HepG2 (cell line): ENCODE measurements around the gene CRLF3. TPM values are rescaled to one million over a fixed set of nuclear protein-coding genes. Genes with fewer than 3 reads are reported as not detected.

ENCODE experiments used
- ATAC-seq: fragments of 200-7000 bp; cut with Tn5 transposase; 3 replicates; pipeline ENCODE4 v1.9.1; 2020; ENCODE audit warnings: mild to moderate bottlenecking, moderate library complexity
- BruUV-seq: library from RNA; stranded (reverse); fragments of 400-500 nt; replicated peaks from 2 replicates; lab custom pipeline; 2021; lab: Mats Ljungman, UMichigan
- CTCF ChIA-PET: fragments of 300-600 bp; formaldehyde crosslinking; extraction: SDS; loops from one replicate; lab custom pipeline; 2021; ENCODE audit warnings: low total read pairs, inconsistent platforms, low intra/inter-chr PET ratio; lab: Yijun Ruan, JAX
- POLR2A ChIA-PET: fragments of 350-600 bp; sonication (Branson Sonifier 250); formaldehyde crosslinking; loops from one replicate; lab custom pipeline; 2020; ENCODE audit warnings: antibody characterized with exemption, inconsistent platforms; lab: Yijun Ruan, JAX
- DNase-seq: peaks from one replicate; pipeline ENCODE4 v3.0.0-alpha.2; 2015; ENCODE audit warnings: low spot score
- FAIRE-seq: peaks from 3 replicates; lab custom pipeline; 2011; peaks lifted over from hg19 to GRCh38; lab: Jason Lieb, UNC
- H2AFZ ChIP-seq: one replicate; pipeline ENCODE4 v1.6.1; 2011; ENCODE audit warnings: low read length, inconsistent platforms
- H3K27ac ChIP-seq: fragments of 300-600 bp; 3 replicates; pipeline ENCODE4 v1.8.0; 2011; ENCODE audit warnings: mixed run types, mild to moderate bottlenecking, mixed read lengths, low read length, inconsistent platforms; ENCODE audit not compliant: insufficient read depth; ENCODE audit errors: extremely low read length
- H3K27me3 ChIP-seq, 2 experiments: fragments of 200-600 bp in 1 of 2; 2 replicates in 1 of 2; 3 replicates in 1 of 2; pipeline versions ENCODE4 v1.6.0 to v1.8.0; 2011; ENCODE audit warnings: low read length in 2 of 2, mild to moderate bottlenecking in 2 of 2, moderate library complexity in 2 of 2, inconsistent platforms in 1 of 2; ENCODE audit not compliant: insufficient read depth in 2 of 2, control insufficient read depth in 1 of 2
- H3K36me3 ChIP-seq, 2 experiments: fragments of 200-600 bp in 1 of 2; replicated peaks in 1 of 2; 2 replicates in 1 of 2; 3 replicates in 1 of 2; pipeline versions ENCODE4 v1.5.1 to v1.8.0; 2011; ENCODE audit warnings: low read length in 2 of 2, inconsistent platforms in 1 of 2; ENCODE audit not compliant: insufficient read depth in 2 of 2, control insufficient read depth in 1 of 2
- H3K4me1 ChIP-seq: 2 replicates; pipeline ENCODE4 v1.5.1; 2012; ENCODE audit warnings: low read length, inconsistent platforms; ENCODE audit not compliant: insufficient read depth
- H3K4me2 ChIP-seq: 2 replicates; pipeline ENCODE4 v1.6.0; 2011; ENCODE audit warnings: low read depth, low read length, inconsistent platforms
- H3K4me3 ChIP-seq, 3 experiments: fragments of 200-600 bp in 1 of 3; sonication (generic), shearing (Covaris generic) in 1 of 3; replicated peaks in 1 of 3; 2 replicates each; pipeline ENCODE4 v1.5.1; 2011 to 2016; ENCODE audit warnings: low read length in 3 of 3, inconsistent platforms in 2 of 3, low read depth in 2 of 3, mild to moderate bottlenecking in 2 of 3, control low read depth in 1 of 3, mixed read lengths in 1 of 3; ENCODE audit not compliant: insufficient read depth in 1 of 3
- H3K79me2 ChIP-seq: one replicate; pipeline ENCODE4 v1.6.1; 2011; ENCODE audit warnings: low read length, inconsistent platforms; ENCODE audit not compliant: insufficient read depth
- H3K9ac ChIP-seq: 2 replicates; pipeline ENCODE4 v1.6.0; 2011; ENCODE audit warnings: mild to moderate bottlenecking, low read depth, low read length, inconsistent platforms; ENCODE audit not compliant: insufficient read depth
- H3K9me3 ChIP-seq: 2 replicates; pipeline ENCODE4 v1.5.1; 2012; ENCODE audit warnings: mild to moderate bottlenecking, low read length
- H4K20me1 ChIP-seq: 2 replicates; pipeline ENCODE4 v1.6.0; 2011; ENCODE audit warnings: inconsistent platforms, mild to moderate bottlenecking, low read length, moderate library complexity; ENCODE audit not compliant: insufficient read depth
- ARID2 ChIP-seq: sonication (generic); formaldehyde crosslinking; IDR thresholded peaks from 2 replicates; pipeline ENCODE4 v1.8.1; 2022; ENCODE audit warnings: mild to moderate bottlenecking, missing genetic modification reagents, borderline replicate concordance
- ATF7-NPFF ChIP-seq: sonication (generic); formaldehyde crosslinking; IDR thresholded peaks from 2 replicates; pipeline ENCODE4 v1.8.1; 2023; ENCODE audit warnings: mild to moderate bottlenecking, low read depth, missing genetic modification reagents, moderate library complexity
- CCAR2 ChIP-seq: fragments of 200-400 bp; formaldehyde crosslinking; optimal IDR thresholded peaks from 2 replicates; pipeline ENCODE3; 2018; ENCODE audit warnings: low read depth, mild to moderate bottlenecking, low read length, moderate library complexity
- CHD2 ChIP-seq: IDR thresholded peaks from 2 replicates; pipeline ENCODE4 v1.6.1; 2011; ENCODE audit warnings: low read depth, low read length, improper control_type of control experiment
- DRAP1 ChIP-seq: IDR thresholded peaks from 2 replicates; pipeline ENCODE4 v1.6.1; 2016; ENCODE audit warnings: missing genetic modification reagents, missing compliant biosample characterization
- E2F2 ChIP-seq: sonication (generic); formaldehyde crosslinking; IDR thresholded peaks from 2 replicates; pipeline ENCODE4 v1.4.0; 2020; ENCODE audit warnings: missing genetic modification reagents, borderline replicate concordance
- HOXA7 ChIP-seq: sonication (generic); formaldehyde crosslinking; IDR thresholded peaks from 2 replicates; pipeline ENCODE4 v1.8.1; 2022; ENCODE audit warnings: mild to moderate bottlenecking, missing genetic modification reagents, moderate library complexity
- KMT2A ChIP-seq: sonication (generic); formaldehyde crosslinking; IDR thresholded peaks from 2 replicates; pipeline ENCODE4 v1.4.0; 2020; ENCODE audit warnings: missing genetic modification reagents
- RXRB ChIP-seq: IDR thresholded peaks from 2 replicates; pipeline ENCODE4 v1.6.1; 2016; ENCODE audit warnings: borderline replicate concordance, missing genetic modification reagents, missing compliant biosample characterization
- SSRP1 ChIP-seq: IDR thresholded peaks from 2 replicates; pipeline ENCODE4 v1.6.1; 2016; ENCODE audit warnings: control low read depth
- U2AF2 ChIP-seq: fragments of 200-400 bp; formaldehyde crosslinking; IDR thresholded peaks from 2 replicates; pipeline ENCODE4 v1.6.1; 2017; ENCODE audit warnings: low read depth, mild to moderate bottlenecking, low read length
- ZBTB38 ChIP-seq: sonication (generic); formaldehyde crosslinking; IDR thresholded peaks from 2 replicates; pipeline ENCODE4 v1.5.1; 2020; ENCODE audit warnings: mild to moderate bottlenecking, missing genetic modification reagents
- ZNF251 ChIP-seq: sonication (generic); formaldehyde crosslinking; IDR thresholded peaks from 2 replicates; pipeline ENCODE4 v1.9.0; 2021; ENCODE audit warnings: mild to moderate bottlenecking, missing genetic modification reagents
- ZNF282 ChIP-seq: fragments of 450-650 bp; IDR thresholded peaks from 2 replicates; pipeline ENCODE4 v1.6.1; 2018; ENCODE audit not compliant: partially characterized antibody
- ZNF33B ChIP-seq: sonication (generic); formaldehyde crosslinking; IDR thresholded peaks from 2 replicates; pipeline ENCODE4 v1.5.1; 2020; ENCODE audit warnings: mild to moderate bottlenecking, missing genetic modification reagents
- ZNF614 ChIP-seq: IDR thresholded peaks from 2 replicates; pipeline ENCODE4 v1.6.1; 2018; ENCODE audit warnings: missing biosample characterization, missing genetic modification reagents, inconsistent platforms, borderline replicate concordance
- ZNF704 ChIP-seq: sonication (generic); formaldehyde crosslinking; IDR thresholded peaks from 2 replicates; pipeline ENCODE4 v1.8.1; 2023; ENCODE audit warnings: mild to moderate bottlenecking, inconsistent platforms, moderate library complexity, missing genetic modification reagents, borderline replicate concordance
- ZNF749 ChIP-seq: sonication (generic); formaldehyde crosslinking; IDR thresholded peaks from 2 replicates; pipeline ENCODE4 v1.8.0; 2022; ENCODE audit warnings: mild to moderate bottlenecking, missing genetic modification reagents, moderate library complexity, borderline replicate concordance
- WGBS: methylation state at CpG from one replicate; pipeline ENCODE4 v1.1.6; 2017; ENCODE audit warnings: low lambda C conversion rate; 5-methylcytosine and 5-hydroxymethylcytosine counted together
- in situ Hi-C: cut with HindIII; loops from 2 replicates; pipeline ENCODE4 v1.10.0; 2017; ENCODE audit warnings: low pct_unique_long_range_greater_than_20kb; ENCODE audit not compliant: extremely low pct_ligation_motif_present
- intact Hi-C: fragments of 100-400 bp; cut with micrococcal nuclease; formaldehyde crosslinking; loops from one replicate; pipeline ENCODE4 v1.10.0; 2022; ENCODE audit not compliant: unreplicated experiment
- polyA plus RNA-seq, 8 experiments: library from polyadenylated mRNA; depleted of rRNA in 3 of 8; stranded (reverse) in 7 of 8; unstranded in 1 of 8; fragments of >200 nt; fragmentation: Illumina TruSeq in 4 of 8; extraction: Trizol in 4 of 8; gene quantifications; 2 replicates each; pipeline versions ENCODE4 v1.2.1 to v1.2.3, GENCODE V29; 2011 to 2016; ENCODE audit warnings: low read depth in 4 of 8, missing spikeins in 1 of 8, mixed read lengths in 1 of 8; ENCODE audit not compliant: insufficient read depth in 1 of 8
- total RNA-seq, 5 experiments: library from RNA; depleted of rRNA; stranded (reverse); fragments of >200 nt; fragmentation: Illumina TruSeq; extraction: Trizol; gene quantifications; 2 replicates each; pipeline ENCODE4 v1.2.3, GENCODE V29; 2016; ENCODE audit warnings: low read depth in 1 of 5

CRLF3 gene
- total and polyA plus RNA-seq, 2 of the 13 experiments (the other 11 are each of a cell fraction or from before 2014, with no cell fraction given): 6.4 to 9.1 TPM

GRCh38 chr17:30816165-30816564 lies 8.3 kb downstream of the CRLF3 start:
- CTCF ChIA-PET: no interaction called here
- ATAC-seq: no peak
- peaks cover 19% of the 10 kb centered on the region for H3K79me2 ChIP-seq

More at GRCh38 chr17:30816165-30816564, 8.3 kb downstream of the CRLF3 start:
- no TSS peak for BruUV-seq
- FAIRE-seq (no peak), DNase-seq (no peak)
- in situ Hi-C loops: no loop called here
- Histone ChIP-seq H3K9me3 (no peaks in the 10 kb centered on the region), H3K27me3 (no peaks in the 10 kb centered on the region), H3K36me3 (peaks cover 0 to 2% of the 10 kb centered on the region in 2 experiments; a peak in 1 of 5 replicates), H3K9ac (no peak overlapping the region), H4K20me1 (no peaks in the 10 kb centered on the region), H3K4me2 (no peak overlapping the region), H3K4me1 (peaks cover 11% of the 10 kb centered on the region), H2AFZ (no peak overlapping the region), H3K4me3 (no peak overlapping the region), H3K27ac (no peak overlapping the region)
- intact Hi-C loops: no loop called here
- TF ChIP-seq E2F2 (CRISPR knock-in tag) (no peak), CCAR2 (no peak), ZNF704 (no peak), ZNF251 (CRISPR knock-in tag) (no peak), ZBTB38 (CRISPR knock-in tag) (no peak), ZNF749 (CRISPR knock-in tag) (no peak), ATF7-NPFF (CRISPR knock-in tag) (no peak), ZNF614 (CRISPR knock-in tag) (no peak), DRAP1 (CRISPR knock-in tag) (no peak), SSRP1 (CRISPR knock-in tag) (no peak), CHD2 (no peak), U2AF2 (no peak), KMT2A (CRISPR knock-in tag) (no peak), ZNF33B (CRISPR knock-in tag) (no peak), ZNF282 (no peak), ARID2 (no peak), RXRB (CRISPR knock-in tag) (no peak), HOXA7 (CRISPR knock-in tag) (no peak)
- 96% methylated on average over 7 of the region's 7 CpGs for WGBS
- POLR2A ChIA-PET: no interaction called here
